Heart left ventricle (tissue), 13 donors: ENCODE results near the gene FOXK2.

ENCODE experiments used
- POLR2A ChIP-seq, 2 donors: fragments of 450-650 bp; IDR thresholded peaks; one replicate each; pipeline ENCODE4 v1.6.1; 2017; ENCODE audit warnings: antibody characterized with exemption in 2 of 2, mild to moderate bottlenecking in 2 of 2, moderate library complexity in 2 of 2
- TF ChIP-seq, protein P1 (sequence below), 12 donors: fragments of 200-600 bp; sonication (generic) in 4 of 12; IDR thresholded peaks; one replicate each; pipeline versions ENCODE4 v1.5.0 to v1.8.0; 2018 to 2022; ENCODE audit warnings: antibody characterized with exemption in 12 of 12, mild to moderate bottlenecking in 5 of 12
- donor health status: ischemic (EF 13 %, LVEDD 7.1; RV severe dilation, severe dysfunction).
- donor health status: DM: no; HTN: yes; CAD: no.
- donor health status: DM: no; HTN: no; CAD: no.
- donor health status: ischemic (EF 25% LVEDD 6.9; RV normal size, moderate dysfunction).
- donor health status: ischemic (EF 25% LVEDD 5.7; RV mildly dilated, moderate dysfunction).
- donor health status: ischemic (EF 35%, LVEDD 5.7; RV mildly dilated, moderate dysfunction).
- donor health status: nonischemic (EF 11% LVEDD 7.7; RV severe dilation, severe dysfunction).
- donor health status: DM: yes; HTN: yes; CAD: no.
- donor health status: PGD.
- donor health status: ischemic (EF 29% LVEDD 5.4; RV normal size, mild dysfunction).
- donor health status: nonischemic (EF 23%, LVEDD 6.1; RV moderate dilation, normal function).

GRCh38 chr17:82613283-82614094 lies 94.0 kb downstream of the FOXK2 start:
- TF ChIP-seq, protein P1, sequence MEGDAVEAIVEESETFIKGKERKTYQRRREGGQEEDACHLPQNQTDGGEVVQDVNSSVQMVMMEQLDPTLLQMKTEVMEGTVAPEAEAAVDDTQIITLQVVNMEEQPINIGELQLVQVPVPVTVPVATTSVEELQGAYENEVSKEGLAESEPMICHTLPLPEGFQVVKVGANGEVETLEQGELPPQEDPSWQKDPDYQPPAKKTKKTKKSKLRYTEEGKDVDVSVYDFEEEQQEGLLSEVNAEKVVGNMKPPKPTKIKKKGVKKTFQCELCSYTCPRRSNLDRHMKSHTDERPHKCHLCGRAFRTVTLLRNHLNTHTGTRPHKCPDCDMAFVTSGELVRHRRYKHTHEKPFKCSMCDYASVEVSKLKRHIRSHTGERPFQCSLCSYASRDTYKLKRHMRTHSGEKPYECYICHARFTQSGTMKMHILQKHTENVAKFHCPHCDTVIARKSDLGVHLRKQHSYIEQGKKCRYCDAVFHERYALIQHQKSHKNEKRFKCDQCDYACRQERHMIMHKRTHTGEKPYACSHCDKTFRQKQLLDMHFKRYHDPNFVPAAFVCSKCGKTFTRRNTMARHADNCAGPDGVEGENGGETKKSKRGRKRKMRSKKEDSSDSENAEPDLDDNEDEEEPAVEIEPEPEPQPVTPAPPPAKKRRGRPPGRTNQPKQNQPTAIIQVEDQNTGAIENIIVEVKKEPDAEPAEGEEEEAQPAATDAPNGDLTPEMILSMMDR (IDR thresholded peaks at IDR 0.05), result peak in 1 of 12 donors; percentile 8
- no peak for TF ChIP-seq POLR2A (IDR thresholded peaks at IDR 0.05)
